DND-41 (cell line): Measurements from ENCODE around the gene ZC3H4.

Experiments used
- EZH2 ChIP-seq: IDR thresholded peaks from 3 replicates; pipeline ENCODE4 v1.6.1; 2012; ENCODE audit warnings: borderline replicate concordance, low read depth, mild to moderate bottlenecking, moderate library complexity, low read length, inconsistent platforms; ENCODE audit not compliant: severe bottlenecking
- TF ChIP-seq, protein P1 (sequence below): IDR thresholded peaks from 2 replicates; pipeline ENCODE4 v1.5.1; 2012; ENCODE audit warnings: borderline replicate concordance, low read length, moderate library complexity, mild to moderate bottlenecking; ENCODE audit not compliant: poor library complexity, severe bottlenecking; ENCODE audit errors: extremely low read depth

DNA sequence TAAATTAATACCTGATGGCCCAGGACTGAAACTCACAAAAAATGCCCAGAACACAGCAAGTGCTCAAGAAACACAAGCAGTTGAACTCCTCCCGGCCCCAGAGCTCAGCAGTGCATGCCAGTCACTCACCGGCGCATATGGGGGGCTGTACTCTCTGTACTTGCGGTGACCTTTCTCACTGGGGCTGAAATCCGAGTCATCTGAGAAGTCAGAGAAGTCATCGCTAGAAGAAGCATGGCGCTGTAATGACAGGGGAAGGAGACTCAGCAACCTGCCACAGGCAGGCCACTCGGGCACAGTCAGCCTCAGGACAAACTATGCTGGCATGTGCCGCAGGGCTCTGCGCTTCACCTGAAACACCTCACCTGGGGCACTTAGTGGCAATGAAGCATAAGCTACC, 19.7 kb downstream of the ZC3H4 start:
- TF ChIP-seq, protein P1, sequence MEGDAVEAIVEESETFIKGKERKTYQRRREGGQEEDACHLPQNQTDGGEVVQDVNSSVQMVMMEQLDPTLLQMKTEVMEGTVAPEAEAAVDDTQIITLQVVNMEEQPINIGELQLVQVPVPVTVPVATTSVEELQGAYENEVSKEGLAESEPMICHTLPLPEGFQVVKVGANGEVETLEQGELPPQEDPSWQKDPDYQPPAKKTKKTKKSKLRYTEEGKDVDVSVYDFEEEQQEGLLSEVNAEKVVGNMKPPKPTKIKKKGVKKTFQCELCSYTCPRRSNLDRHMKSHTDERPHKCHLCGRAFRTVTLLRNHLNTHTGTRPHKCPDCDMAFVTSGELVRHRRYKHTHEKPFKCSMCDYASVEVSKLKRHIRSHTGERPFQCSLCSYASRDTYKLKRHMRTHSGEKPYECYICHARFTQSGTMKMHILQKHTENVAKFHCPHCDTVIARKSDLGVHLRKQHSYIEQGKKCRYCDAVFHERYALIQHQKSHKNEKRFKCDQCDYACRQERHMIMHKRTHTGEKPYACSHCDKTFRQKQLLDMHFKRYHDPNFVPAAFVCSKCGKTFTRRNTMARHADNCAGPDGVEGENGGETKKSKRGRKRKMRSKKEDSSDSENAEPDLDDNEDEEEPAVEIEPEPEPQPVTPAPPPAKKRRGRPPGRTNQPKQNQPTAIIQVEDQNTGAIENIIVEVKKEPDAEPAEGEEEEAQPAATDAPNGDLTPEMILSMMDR = no peak
- no peak for TF ChIP-seq EZH2
